Right lobe of liver (tissue), 4 donors: ENCODE measurements around the gene PFKM.

ENCODE experiments used
- POLR2A ChIP-seq: fragments of 450-650 bp; IDR thresholded peaks from one replicate; pipeline ENCODE4 v1.6.1; 2017; ENCODE audit warnings: antibody characterized with exemption, mild to moderate bottlenecking
- TF ChIP-seq, protein P1 (sequence below), 4 donors: fragments of 200-600 bp in 3 of 4; fragments of 450-650 bp in 1 of 4; IDR thresholded peaks; one replicate each; pipeline versions ENCODE4 v1.5.1 to v1.8.0; 2016 to 2022; ENCODE audit warnings: antibody characterized with exemption in 4 of 4, mild to moderate bottlenecking in 2 of 4
- donor health status: DM: no; HTN: no; CAD: no.
- donor health status: DM: no; HTN: no; CAD: no.
- donor health status: DM: no; HTN: yes; CAD: no.

GRCh38 chr12:48165089-48165981, 46.2 kb downstream of the PFKM start:
- TF ChIP-seq POLR2A, result no peak
- TF ChIP-seq, protein P1, sequence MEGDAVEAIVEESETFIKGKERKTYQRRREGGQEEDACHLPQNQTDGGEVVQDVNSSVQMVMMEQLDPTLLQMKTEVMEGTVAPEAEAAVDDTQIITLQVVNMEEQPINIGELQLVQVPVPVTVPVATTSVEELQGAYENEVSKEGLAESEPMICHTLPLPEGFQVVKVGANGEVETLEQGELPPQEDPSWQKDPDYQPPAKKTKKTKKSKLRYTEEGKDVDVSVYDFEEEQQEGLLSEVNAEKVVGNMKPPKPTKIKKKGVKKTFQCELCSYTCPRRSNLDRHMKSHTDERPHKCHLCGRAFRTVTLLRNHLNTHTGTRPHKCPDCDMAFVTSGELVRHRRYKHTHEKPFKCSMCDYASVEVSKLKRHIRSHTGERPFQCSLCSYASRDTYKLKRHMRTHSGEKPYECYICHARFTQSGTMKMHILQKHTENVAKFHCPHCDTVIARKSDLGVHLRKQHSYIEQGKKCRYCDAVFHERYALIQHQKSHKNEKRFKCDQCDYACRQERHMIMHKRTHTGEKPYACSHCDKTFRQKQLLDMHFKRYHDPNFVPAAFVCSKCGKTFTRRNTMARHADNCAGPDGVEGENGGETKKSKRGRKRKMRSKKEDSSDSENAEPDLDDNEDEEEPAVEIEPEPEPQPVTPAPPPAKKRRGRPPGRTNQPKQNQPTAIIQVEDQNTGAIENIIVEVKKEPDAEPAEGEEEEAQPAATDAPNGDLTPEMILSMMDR (IDR thresholded peaks at IDR 0.05), result peak; percentile 91 to 97 (median 94)
